ENCODE results near the gene IARS1.
A peak's percentile ranks its signal among the peaks of the same experiment; 100 is the strongest.

Gene IARS1

GRCh38 chr9:92293452-92294296, at the start of gene IARS1:
TSS of gene IARS1 (minus strand) at chr9:92293697. CDS start at chr9:92289419, 4,278 bp downstream.
- peak; percentile 99 to 100 for DNase-seq

DNA sequence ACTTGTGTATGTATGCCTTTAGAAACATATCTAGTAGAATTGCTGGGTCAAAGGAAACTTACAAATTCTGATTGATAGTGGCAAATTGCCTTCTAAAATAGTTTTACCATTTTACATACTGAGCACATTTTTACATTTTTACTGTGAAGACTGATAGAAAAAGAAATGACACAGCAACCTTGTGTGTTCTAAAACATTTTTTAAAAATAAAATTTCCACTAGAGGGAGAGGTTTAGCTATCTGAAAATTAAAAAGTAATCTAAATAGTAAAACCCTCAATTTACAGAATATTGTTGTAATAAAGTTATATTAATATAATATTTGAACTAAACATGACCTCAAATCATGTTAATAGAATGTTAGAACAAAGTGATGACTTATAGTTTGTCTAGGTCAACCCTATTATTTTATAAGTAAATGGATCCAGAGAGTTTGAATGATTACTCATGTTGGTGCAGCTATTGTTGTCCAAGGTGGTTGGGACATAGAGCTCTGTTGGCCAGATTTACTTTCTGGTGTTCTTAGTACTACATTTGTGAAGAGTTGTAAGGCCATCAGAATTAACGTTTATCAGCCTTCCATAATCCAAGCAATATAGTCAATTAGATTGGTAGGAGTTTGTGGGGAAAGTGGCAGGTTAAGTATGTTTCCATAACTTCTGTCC, 49.5 kb upstream of the IARS1 start:
- no peak for DNase-seq

GRCh38 chr9:92341578-92341977, 48.1 kb upstream of the IARS1 start:
- DNase-seq: no peak

- no peak for DNase-seq
These were observed 39.8 kb upstream of the IARS1 start for GRCh38 chr9:92333282-92333634.

GRCh38 chr9:92332577-92333281, 39.2 kb upstream of the IARS1 start:
- no peak for DNase-seq

GRCh38 chr9:92328225-92328624, 34.7 kb upstream of the IARS1 start:
- DNase-seq: no peak

GRCh38 chr9:92327283-92327850, 33.9 kb upstream of the IARS1 start:
- DNase-seq: no peak

DNA sequence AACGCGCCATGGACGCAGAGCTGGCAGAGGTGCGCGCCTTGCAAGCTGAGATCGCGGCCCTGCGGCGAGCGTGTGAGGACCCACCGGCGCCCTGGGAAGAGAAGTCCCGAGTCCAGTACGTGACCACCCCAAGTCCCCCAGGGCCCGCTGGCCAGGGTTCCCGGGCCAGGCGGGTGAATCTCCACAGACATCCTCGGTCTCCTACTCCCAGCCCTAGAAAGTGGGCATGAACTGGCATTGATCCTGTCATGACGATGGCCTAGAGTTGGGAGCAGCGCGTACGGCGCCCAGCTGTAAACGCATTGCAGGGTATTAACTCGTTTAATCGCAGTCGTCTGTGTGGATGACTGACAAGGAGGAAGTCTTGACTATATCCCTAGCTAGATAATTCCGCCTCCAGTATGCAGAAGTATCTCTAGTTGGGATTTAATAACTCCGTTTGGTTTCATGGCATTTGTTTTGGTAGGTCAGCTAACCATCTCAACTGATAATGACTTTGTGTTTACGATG, 32.5 kb upstream of the IARS1 start:
- no peak for DNase-seq

- DNase-seq: peak; percentile 85 to 89
These were observed 31.9 kb upstream of the IARS1 start, which contains the start of the genes CENPP and NOL8 for GRCh38 chr9:92325269-92325990. TSS of gene CENPP (plus strand) at chr9:92325953. TSS of gene NOL8 (minus strand) at chr9:92325350. CDS start at chr9:92324161, 1,189 bp downstream.

DNA sequence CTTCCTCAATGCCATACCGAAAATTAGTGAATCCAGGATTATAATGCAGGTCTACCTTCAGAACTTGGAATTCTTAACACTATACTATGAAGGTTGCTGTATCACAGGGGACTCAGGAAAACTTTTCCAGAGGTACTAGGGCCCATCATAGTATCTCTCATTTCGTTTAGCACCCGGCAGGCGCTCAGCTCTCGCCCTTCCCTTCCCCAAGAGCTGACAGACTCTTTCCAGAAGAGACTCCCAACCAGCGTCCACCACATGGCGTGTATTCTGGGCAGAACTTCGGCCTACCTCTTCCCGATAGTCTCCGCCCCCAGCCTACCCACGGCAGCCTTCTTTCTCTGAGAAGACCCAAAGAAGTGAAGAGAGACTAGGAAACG, 31.4 kb upstream of the IARS1 start:
- no peak for DNase-seq

DNA sequence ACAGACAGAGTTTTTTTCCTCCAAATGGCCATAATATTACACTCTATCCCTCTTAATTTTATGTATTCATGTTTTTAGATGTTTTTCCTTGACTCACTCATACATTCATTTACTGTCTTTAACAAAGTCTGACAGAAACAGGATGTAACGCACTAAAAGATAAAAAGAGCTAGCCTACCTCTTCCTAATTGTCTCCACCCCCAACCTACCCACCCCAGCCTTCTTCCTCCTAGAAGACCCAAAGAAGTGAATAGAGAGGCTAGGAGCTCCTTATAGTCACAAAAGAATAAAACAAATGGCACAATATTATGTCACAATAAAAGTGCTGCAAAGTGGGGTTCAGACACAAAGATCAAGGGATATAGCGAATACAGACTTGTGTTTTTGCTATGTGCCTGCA, 30.9 kb upstream of the IARS1 start:
- DNase-seq: no peak

GRCh38 chr9:92315456-92315855, 22.0 kb upstream of the IARS1 start:
- no peak for DNase-seq

- DNase-seq: no peak
These were observed 20.1 kb upstream of the IARS1 start for GRCh38 chr9:92313624-92314012.

DNA sequence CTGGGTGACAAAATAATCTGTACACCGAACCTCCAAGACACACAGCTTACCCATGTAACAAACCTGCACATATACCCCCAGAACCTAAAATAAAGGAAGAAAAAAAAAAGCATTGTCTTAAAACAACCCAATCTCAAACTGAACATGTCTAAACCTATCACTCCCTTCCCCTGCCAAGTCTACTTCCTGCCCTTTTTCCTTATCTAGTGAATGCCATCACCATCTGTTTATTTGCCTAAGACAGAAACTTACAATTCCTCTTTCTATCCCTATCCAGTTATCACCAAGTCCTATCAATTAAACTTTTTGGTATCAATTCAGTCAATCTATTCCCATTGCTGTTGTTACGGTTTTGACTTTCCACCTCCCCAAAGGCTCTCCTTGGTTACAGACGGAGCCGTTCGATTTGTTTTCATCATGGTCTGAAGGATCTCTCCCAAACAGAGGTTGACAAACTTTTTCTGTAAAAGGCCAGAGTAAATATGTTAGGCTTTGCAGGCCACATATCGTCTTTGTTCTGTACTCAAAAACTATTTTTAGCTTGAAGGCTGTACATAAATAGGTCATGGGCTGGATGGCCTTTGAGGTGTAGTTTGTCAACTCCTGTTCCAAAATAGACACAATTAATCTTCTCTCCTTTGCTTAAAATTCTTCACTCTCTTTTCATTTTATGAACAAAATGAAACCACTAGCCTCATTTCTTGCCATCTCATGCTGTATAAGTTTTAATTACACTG, 19.6 kb upstream of the IARS1 start:
- DNase-seq: no peak

DNA sequence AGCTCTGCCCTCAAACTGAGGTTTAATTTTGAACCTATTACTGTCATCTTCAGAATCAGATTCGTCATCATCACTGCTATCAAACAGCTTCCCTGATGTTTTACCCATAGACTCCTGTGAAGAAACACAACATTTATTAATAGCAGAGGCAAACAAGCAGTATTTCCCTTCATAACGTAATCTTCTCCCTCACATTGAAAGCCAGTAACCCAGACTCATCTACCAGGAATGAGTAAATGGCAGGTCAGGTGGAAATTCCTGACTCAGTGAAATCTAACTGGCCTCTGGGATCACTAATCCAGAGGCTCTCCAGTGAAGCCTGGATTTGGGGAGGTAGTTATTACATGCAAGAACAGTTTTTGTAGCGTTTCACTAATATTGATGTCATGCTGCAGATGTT, 17.1 kb upstream of the IARS1 start:
- no peak for DNase-seq

DNA sequence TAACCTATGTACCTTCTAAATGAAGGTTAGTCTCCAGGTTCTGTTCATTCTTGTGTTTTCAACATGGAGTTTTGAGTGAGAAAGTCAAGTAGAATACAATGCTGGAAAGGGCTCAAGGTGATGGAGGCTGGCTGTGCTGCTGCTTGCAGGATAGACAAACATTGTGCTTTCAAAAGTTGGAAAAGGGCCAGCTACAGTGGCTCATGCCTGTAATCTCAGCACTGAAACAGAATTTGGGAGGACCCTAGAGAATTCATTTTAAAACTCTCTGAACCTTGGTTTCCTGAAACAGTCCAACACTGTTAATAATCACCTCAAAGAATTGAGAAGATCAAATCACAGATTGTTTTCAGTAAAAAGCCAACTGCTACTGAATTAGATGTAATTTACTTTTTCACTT, 15.4 kb upstream of the IARS1 start:
- no peak for DNase-seq

DNA sequence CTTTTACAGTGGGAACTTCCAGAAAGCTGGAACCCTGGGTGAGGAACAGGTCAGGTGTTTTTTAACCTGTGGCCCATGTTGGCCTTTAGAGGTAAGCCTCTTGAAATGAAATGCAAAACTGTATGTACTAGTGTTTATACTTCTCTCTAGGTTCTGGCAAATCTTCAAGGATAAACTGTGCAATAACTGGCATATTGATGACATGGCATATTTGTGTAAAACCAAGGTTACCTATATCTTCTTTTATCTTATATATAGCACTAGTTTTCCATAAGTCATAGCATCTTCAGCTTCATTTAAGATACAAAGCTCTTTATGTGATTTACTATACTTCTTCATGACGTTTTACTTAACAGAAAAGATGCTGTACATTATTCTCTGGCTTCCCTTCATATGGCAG, 7.4 kb upstream of the IARS1 start:
- no peak for DNase-seq

DNA sequence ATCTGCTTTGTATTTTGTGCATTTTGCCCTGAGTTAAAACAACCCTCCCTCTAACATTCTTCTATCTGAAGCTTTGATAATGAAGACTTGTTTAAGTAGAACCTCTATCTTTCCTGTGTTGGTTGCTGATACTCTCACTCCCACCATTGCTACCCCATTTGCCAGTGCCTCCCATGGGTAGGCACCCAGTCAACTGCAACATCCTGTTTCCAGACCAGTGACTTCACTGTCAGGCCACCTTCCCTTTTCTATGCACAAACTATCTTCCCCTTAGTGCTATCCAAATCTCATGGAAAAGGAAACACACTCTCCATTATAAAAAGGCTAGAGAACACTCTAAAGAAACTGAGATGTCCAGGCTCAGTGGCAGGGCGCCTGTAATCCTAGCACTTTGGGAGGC, 5.6 kb upstream of the IARS1 start:
- DNase-seq: no peak

DNA sequence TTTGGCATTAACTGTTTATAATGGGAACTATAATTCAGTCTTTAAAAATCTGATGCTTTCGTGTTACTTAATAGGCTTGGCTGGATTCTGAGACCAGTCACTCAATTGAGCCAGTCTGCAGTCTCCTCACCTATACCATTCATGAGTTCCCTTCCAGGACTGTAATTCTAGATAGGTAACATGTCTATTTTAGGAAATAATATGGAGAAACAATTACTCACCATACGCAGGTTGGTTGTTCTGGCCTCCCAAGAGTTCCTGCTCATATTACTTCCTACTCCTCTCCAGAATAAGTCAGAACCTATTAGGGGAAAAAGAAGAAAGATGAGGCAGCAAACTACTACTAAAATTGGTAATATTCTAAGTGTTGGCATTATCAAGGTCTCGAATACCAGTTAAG, 4.5 kb upstream of the IARS1 start:
- no peak for DNase-seq

GRCh38 chr9:92297611-92298010, 4.1 kb upstream of the IARS1 start:
- peak in 1 of 2 donors; percentile 44 for DNase-seq

DNA sequence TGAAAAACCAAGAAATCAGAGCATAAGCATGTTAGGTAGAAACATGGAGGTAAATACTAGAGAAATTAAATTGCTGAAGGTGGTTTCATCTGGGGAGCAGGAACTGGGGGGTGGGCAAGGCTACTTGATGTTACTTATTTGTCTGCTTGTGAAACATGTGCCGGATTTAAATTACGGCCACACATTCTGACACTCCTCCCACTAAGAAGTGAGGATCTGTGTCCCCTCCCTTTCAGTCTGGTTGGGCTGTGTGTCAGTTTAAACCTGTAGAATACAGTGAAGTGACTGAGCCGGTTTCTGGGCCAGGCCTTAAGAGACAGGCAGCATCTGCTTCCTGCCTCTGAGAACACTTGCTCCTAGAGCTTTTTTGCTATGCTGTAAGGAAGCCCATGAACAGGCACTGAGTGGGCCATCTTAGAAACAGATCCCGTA, 2.3 kb upstream of the IARS1 start:
- no peak for DNase-seq

All from CD4-positive, alpha-beta T cell treated with Interleukin-4 for 1 hour (primary cell).